Measurements from ENCODE around the gene OPRD1.
A peak's percentile ranks its signal among the peaks of the same experiment; 100 is the strongest.

The OPRD1 gene

GRCh38 chr1:28910379-28911115 is 98.6 kb downstream of the OPRD1 start:
- DNase-seq (ENCODE audit: low spot score): no peak

GRCh38 chr1:28913786-28914227 is 101.8 kb downstream of the OPRD1 start:
- DNase-seq (ENCODE audit: low spot score): no peak

GRCh38 chr1:28914228-28915030 is 102.5 kb downstream of the OPRD1 start, which contains the start of gene EPB41:
EPB41 (plus strand) TSS chr1:28914569; CDS start chr1:28987438, 72,869 bp downstream.
- peak; percentile 93 for DNase-seq (ENCODE audit: low spot score)

GRCh38 chr1:28915031-28915895 is 103.3 kb downstream of the OPRD1 start:
- peak; percentile 60 for DNase-seq (ENCODE audit: low spot score)

GRCh38 chr1:28917757-28918118 is 105.8 kb downstream of the OPRD1 start:
- no peak for DNase-seq (ENCODE audit: low spot score)
